Measurements from ENCODE around the gene L3MBTL2. TPM values are rescaled to one million over a fixed set of nuclear protein-coding genes. Genes with fewer than 3 reads are reported as not detected.

Gene L3MBTL2
- total RNA-seq, 1 donor from 2014 or later, result 42.3 TPM

- no peaks in the 10 kb centered on the region for H3K4me1 Mint-ChIP-seq
- H3K9me3 Mint-ChIP-seq, result no peaks in the 10 kb centered on the region
- no peak for ATAC-seq (ENCODE audit: low read depth)
- no peak overlapping the region for H3K27ac Mint-ChIP-seq
- H3K36me3 Mint-ChIP-seq (ENCODE audit: low read depth), result peaks cover 68% of the 10 kb centered on the region
- ChIA-PET CTCF (no interaction called here), POLR2A (no interaction called here)
- no peak for TF ChIP-seq CTCF (IDR thresholded peaks at IDR 0.05)
- DNase-seq, result no peak
- H3K27me3 Mint-ChIP-seq, result no peaks in the 10 kb centered on the region
- intact Hi-C loops (cut with micrococcal nuclease), result no loop called here
- H3K4me3 Mint-ChIP-seq, result no peak overlapping the region
Observed at GRCh38 chr22:41247703-41248102, 42.6 kb downstream of the L3MBTL2 start.

GRCh38 chr22:41248314-41248713 lies 43.2 kb downstream of the L3MBTL2 start:
- no peak for TF ChIP-seq CTCF (IDR thresholded peaks at IDR 0.05)
- Mint-ChIP-seq H3K4me1 (no peaks in the 10 kb centered on the region), H3K36me3 (ENCODE audit: low read depth) (peaks cover 73% of the 10 kb centered on the region), H3K4me3 (no peak overlapping the region), H3K27ac (no peak overlapping the region), H3K9me3 (no peaks in the 10 kb centered on the region), H3K27me3 (no peaks in the 10 kb centered on the region)
- POLR2A ChIA-PET, result no interaction called here
- no peak for DNase-seq
- no peak for ATAC-seq (ENCODE audit: low read depth)
- intact Hi-C loops (cut with micrococcal nuclease), result no loop called here
- CTCF ChIA-PET, result no interaction called here

GRCh38 chr22:41248758-41249157 lies 43.6 kb downstream of the L3MBTL2 start:
- DNase-seq, result no peak
- no peak overlapping the region for H3K4me3 Mint-ChIP-seq
- H3K36me3 Mint-ChIP-seq (ENCODE audit: low read depth), result peaks cover 78% of the 10 kb centered on the region
- no peak overlapping the region for H3K27ac Mint-ChIP-seq
- no peaks in the 10 kb centered on the region for H3K9me3 Mint-ChIP-seq
- TF ChIP-seq CTCF (IDR thresholded peaks at IDR 0.05), result no peak
- CTCF ChIA-PET, result no interaction called here
- no peaks in the 10 kb centered on the region for H3K27me3 Mint-ChIP-seq
- no peaks in the 10 kb centered on the region for H3K4me1 Mint-ChIP-seq
- intact Hi-C loops (cut with micrococcal nuclease), result no loop called here
- POLR2A ChIA-PET, result no interaction called here
- ATAC-seq (ENCODE audit: low read depth), result no peak

- no peak overlapping the region for H3K27ac Mint-ChIP-seq
- ChIA-PET CTCF (no interaction called here), POLR2A (no interaction called here)
- intact Hi-C loops (cut with micrococcal nuclease), result no loop called here
- DNase-seq, result no peak
- H3K9me3 Mint-ChIP-seq, result no peaks in the 10 kb centered on the region
- H3K27me3 Mint-ChIP-seq, result no peaks in the 10 kb centered on the region
- no peaks in the 10 kb centered on the region for H3K4me1 Mint-ChIP-seq
- ATAC-seq (ENCODE audit: low read depth), result no peak
- H3K4me3 Mint-ChIP-seq, result no peak overlapping the region
- TF ChIP-seq CTCF (IDR thresholded peaks at IDR 0.05), result no peak
- peaks cover 84% of the 10 kb centered on the region for H3K36me3 Mint-ChIP-seq (ENCODE audit: low read depth)
Observed at GRCh38 chr22:41249442-41249841, 44.3 kb downstream of the L3MBTL2 start.

- no peak for TF ChIP-seq CTCF (IDR thresholded peaks at IDR 0.05)
- Mint-ChIP-seq H3K4me1 (no peaks in the 10 kb centered on the region), H3K27ac (no peak overlapping the region), H3K36me3 (ENCODE audit: low read depth) (peaks cover 83% of the 10 kb centered on the region), H3K9me3 (no peaks in the 10 kb centered on the region), H3K27me3 (no peaks in the 10 kb centered on the region), H3K4me3 (no peak overlapping the region)
- DNase-seq, result no peak
- ATAC-seq (ENCODE audit: low read depth), result no peak
- POLR2A ChIA-PET, result no interaction called here
- CTCF ChIA-PET, result no interaction called here
- intact Hi-C loops (cut with micrococcal nuclease), result no loop called here
Observed at GRCh38 chr22:41250127-41250526, 45.0 kb downstream of the L3MBTL2 start.
